Ecto neural progenitor cell (in vitro differentiated cells): Measurements from ENCODE around the gene COTL1.
A peak's percentile ranks its signal among the peaks of the same experiment; 100 is the strongest.
"Not testable (repeated sequence)": the region's sequence is repeated elsewhere in the genome, so short reads cannot be mapped to it uniquely, and the experiment has no call there.

Experiments
- DNase-seq: peaks from one replicate; pipeline ENCODE4 v3.0.0-alpha.2; 2018; ENCODE audit warnings: low spot score

Gene COTL1

GRCh38 chr16:84528322-84528721 lies 89.6 kb downstream of the COTL1 start:
- DNase-seq, result no peak

- DNase-seq, result no peak
Measured at GRCh38 chr16:84527532-84528269, 90.2 kb downstream of the COTL1 start.

DNA sequence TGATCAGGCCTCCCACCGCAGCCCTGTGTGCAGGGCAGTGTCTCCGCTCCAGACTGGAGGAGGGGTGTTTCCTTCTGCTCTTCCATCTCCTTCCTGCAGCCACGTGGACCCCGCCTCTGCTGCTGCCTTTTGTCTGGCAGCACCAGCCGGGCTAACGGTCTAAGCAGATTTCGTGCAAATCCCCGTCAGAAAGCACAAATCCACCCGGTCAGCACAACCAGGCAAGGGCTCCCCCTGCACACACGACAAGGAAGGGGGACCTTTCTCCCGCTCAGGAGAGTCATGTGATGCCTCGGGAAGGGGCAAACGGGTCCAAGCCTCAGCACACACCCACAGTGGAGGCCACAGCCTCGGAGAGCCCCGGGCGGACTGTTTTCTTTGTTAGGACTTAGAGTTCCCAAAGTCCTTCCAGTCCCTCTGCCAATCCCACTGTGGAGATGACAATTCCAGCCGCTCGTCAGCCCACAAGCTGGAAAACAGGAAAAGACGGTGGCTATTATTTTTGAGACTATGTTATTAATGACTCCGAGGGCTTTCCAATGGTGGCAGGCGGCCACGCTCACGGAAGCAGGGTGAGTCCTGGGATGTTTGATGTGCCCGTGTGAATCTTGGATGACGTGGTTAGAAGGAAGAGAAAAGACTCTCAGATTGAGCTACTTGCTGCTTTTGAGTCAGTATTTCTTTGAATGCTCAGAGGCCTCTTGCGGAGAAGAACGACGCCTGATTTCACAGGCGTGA lies 90.9 kb downstream of the COTL1 start:
- peak; percentile 84 for DNase-seq

- DNase-seq, result not testable (repeated sequence)
Measured at GRCh38 chr16:84524941-84525581, 92.8 kb downstream of the COTL1 start.

DNA sequence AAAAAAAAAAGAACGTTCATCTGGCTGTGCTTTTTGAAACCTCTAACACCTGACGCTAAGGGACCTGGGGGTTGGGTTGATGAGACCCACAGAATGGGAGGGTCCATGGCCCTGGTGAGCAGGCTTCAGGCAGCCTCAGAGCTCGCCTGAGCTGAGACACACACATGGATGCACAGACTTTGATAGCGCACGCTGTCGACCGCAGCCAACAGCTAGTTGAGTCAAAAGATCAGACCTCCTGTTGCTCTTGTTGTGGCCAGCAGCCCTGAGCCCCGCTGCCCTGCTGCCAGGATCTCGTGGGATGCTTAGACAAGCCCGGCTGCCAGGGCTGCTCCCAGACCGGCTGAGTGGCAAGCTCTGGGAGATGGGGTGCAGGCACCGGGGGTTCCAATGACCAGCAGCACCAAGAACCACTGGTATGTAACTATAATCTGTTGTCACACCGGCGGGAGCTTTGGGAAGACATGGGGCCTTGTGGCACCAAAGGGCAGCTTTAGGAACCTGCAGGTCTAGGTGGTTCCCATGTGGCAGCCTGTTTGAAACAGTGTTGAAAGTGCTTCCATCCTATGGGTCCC lies 93.4 kb downstream of the COTL1 start:
- no peak for DNase-seq

DNA sequence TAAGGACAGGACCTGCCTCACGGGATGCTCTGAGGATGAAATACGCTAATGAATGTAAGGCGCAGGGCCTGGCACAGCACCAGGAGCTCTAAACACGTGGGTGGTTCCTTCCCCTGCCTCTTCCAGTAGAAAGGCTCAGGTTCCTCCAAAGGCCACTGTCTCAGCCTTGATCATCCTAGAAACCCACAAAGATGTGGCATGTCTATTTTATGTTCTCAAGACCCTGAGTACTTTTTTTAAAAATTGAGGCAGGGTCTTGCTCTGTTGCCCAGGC lies 96.4 kb downstream of the COTL1 start:
- no peak for DNase-seq

DNA sequence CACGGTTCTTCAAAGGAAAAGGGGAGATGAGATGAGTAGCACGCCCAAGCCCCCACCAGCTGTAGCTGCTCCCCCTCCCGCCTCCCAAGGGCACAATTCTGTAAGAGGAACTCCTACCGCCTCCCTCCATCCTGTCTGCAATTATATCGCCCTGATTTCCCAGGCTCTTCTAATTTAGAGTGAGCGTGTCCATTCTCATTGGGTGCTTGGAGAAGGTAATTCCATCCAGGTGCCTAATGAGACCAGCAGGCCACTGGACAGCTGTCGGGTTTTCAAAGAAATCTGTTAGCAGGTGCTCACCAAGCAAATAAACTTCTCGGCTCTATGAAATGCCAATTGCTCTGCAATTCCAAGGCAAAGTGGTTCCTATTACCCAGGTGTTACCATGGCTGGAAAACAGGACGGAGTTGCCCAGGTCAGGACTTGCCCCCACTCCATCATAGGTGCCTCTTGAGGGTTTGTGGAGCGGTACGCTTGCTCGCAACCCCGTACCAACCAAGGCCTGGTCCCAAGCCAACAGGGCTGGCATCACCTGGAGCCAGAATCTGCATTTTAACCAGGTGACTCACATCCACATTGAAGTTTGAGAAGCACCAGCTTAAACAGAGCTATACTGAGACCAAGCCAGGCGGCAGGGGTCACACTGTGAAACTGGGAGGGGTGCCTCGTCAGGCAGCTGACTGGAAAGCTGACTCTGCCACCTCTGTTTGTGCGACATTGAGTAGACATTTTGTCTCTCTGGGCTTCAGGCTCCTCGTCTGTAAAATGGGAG lies 97.0 kb downstream of the COTL1 start:
- no peak for DNase-seq

- DNase-seq, result no peak
Measured at GRCh38 chr16:84519855-84520254, 98.0 kb downstream of the COTL1 start.

DNA sequence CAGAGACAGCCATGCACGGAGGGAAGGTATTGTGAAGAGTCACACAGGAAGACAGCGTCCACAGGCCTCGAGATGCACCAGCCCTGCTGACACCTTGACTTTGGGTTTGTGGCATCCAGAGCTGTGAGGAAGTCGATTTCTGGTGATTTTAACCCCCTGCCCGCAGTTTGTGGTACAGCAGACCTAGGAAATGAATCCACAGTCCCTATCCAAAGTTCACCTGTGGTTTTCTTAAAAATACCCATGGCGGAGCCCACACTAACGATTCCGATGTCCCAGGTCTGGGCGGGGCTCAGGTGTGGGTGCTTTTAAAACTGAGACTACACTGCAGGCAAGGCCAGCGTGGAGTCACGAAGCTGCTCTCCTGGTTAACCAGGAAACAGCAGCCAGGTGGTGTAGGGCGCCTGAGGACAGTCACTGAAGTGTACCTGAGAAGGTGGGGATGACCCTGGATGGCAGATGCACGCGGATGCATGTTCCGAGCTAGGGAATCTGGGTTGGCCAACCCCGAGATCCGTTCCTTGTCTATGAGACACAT lies 99.0 kb downstream of the COTL1 start:
- no peak for DNase-seq

DNA sequence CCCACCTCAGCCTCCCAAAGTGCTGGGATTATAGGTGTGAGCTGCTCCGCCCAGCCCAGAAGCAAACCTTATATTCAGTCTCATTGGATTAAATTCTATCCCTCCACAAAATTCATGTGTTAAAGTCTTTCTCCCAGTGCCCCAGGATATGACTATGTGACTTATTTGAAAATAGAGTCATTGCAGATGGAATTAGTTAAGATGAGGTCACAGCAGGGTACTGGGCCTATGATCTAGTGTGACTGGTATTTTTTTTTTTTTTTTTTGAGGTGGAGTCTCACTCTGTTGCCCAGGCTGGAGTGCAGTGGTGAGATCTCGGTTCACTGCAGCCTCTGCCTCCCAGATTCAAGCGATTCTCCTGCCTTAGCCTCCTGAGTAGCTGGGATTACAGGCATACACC lies 99.7 kb downstream of the COTL1 start:
- not testable (repeated sequence) for DNase-seq

GRCh38 chr16:84517366-84517765 lies 100.5 kb downstream of the COTL1 start:
- no peak for DNase-seq
